ENCODE measurements around the gene PDE4D. TPM values are rescaled to one million over a fixed set of nuclear protein-coding genes. Genes with fewer than 3 reads are reported as not detected.

PDE4D gene
- total and polyA plus RNA-seq, 11 donors, result 5.2 to 68.3 (median 42.1) TPM

DNA sequence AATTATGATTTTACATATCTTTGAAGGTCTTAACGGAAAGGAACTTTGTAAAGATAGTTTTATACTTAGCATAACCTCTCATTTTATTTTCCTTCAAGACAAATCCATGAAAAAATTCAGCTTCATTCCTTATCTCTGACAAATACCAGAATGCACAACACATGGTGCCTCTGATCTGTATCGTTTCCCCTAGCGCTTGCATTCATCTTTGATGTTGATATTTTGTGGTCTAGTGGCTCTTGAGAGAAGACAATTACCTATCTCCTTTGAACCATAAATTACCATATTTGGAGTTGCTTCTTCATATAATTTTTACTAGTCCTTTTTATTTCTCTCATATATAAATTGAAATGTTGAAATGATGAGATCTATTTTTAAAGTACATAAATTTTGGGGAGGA is 551.3 kb downstream of the PDE4D start:
- no peak for DNase-seq
- WGBS, 4 donors, result 61 to 72% (median 68%) methylated on average over 3 of the region's 3 CpGs
- intact Hi-C loops (cut with DNase I), result no loop called here

DNA sequence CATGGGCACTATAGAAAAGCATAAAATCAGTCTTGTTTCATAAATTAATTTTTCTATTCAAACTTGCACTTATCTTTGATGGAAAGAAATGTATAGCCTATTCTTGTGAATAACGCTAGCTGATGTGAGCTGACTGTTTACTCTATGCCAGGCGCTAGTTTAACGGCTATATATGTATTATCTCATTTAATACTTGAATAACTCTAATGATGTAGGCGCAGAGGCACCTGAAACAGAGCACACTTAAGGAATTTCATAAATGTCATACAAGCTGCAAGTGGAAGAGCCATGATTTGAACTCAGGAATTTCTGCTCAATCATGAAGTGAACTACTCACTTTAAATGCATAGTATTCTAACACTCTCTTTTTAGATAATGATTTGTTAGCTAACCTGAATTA is 551.8 kb downstream of the PDE4D start:
- Histone ChIP-seq H3K9me3 (no peaks in the 10 kb centered on the region), H3K4me1 (peaks cover 0 to 11% (median 0%) of the 10 kb centered on the region in 12 donors), H3K27me3 (no peaks in the 10 kb centered on the region), H3K36me3 (no peaks in the 10 kb centered on the region), H3K27ac (no peak overlapping the region), H3K4me3 (no peak overlapping the region)
- no peak for ATAC-seq
- WGBS, 4 donors, result 92 to 97% (median 95%) methylated on average over 4 of the region's 4 CpGs
- intact Hi-C loops (cut with DNase I), result no loop called here
- TF ChIP-seq POLR2A (IDR thresholded peaks at IDR 0.05), result no peak
- TF ChIP-seq, protein P1, sequence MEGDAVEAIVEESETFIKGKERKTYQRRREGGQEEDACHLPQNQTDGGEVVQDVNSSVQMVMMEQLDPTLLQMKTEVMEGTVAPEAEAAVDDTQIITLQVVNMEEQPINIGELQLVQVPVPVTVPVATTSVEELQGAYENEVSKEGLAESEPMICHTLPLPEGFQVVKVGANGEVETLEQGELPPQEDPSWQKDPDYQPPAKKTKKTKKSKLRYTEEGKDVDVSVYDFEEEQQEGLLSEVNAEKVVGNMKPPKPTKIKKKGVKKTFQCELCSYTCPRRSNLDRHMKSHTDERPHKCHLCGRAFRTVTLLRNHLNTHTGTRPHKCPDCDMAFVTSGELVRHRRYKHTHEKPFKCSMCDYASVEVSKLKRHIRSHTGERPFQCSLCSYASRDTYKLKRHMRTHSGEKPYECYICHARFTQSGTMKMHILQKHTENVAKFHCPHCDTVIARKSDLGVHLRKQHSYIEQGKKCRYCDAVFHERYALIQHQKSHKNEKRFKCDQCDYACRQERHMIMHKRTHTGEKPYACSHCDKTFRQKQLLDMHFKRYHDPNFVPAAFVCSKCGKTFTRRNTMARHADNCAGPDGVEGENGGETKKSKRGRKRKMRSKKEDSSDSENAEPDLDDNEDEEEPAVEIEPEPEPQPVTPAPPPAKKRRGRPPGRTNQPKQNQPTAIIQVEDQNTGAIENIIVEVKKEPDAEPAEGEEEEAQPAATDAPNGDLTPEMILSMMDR (IDR thresholded peaks at IDR 0.05), result no peak
- DNase-seq, result no peak

More for the DNA sequence above, 551.3 kb downstream of the PDE4D start:
- H3K27me3 ChIP-seq, result no peaks in the 10 kb centered on the region
- H3K36me3 ChIP-seq, result no peaks in the 10 kb centered on the region
- no peak for ATAC-seq
- H3K4me1 ChIP-seq, result peaks cover 0 to 7% (median 0%) of the 10 kb centered on the region in 12 donors
- no peaks in the 10 kb centered on the region for H3K9me3 ChIP-seq
- H3K4me3 ChIP-seq, result no peak overlapping the region
- TF ChIP-seq, protein P1 (IDR thresholded peaks at IDR 0.05), result no peak
- TF ChIP-seq POLR2A (IDR thresholded peaks at IDR 0.05), result no peak
- no peak overlapping the region for H3K27ac ChIP-seq

DNA sequence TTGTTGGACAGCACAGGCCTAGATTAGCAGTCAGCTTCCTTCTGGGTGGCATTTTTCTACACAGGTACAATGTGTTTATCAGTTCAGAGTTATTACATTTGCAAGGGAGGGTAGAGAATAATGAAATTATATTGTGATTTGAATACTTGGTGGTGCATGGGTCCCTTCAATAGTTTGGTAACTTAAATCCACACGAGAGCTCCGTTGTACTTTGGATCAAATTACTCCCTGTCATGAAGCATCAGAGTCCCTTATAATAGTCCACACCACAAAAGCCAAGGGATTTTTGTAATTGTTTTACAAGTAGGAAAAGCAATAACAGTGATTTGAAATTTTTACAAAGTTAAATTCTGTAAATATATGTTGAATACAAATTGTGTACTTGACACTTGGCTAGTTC is 552.4 kb downstream of the PDE4D start:
- ATAC-seq, result no peak
- peaks cover 0 to 11% (median 0%) of the 10 kb centered on the region in 12 donors for H3K4me1 ChIP-seq

DNA sequence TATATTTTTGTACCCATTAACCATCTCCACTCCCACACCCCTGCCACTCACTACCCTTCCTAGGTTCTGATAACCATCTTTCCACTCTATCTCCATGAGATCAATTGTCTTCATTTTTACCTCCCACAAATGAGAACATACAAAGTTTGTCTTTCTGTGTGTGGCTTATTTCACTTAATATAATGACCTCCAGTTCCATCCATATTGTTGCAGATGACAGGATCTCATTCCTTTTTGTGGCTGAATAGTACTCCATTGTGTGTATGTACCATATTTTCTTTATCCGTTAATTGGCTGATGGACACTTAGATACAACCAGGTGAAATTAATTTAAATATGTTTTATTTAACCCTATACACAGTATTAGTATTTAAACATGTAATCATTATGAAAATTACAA is 552.9 kb downstream of the PDE4D start:
- Histone ChIP-seq H3K27me3 (no peaks in the 10 kb centered on the region), H3K9me3 (no peaks in the 10 kb centered on the region), H3K27ac (no peak overlapping the region), H3K4me3 (no peak overlapping the region), H3K4me1 (peaks cover 0 to 15% (median 4%) of the 10 kb centered on the region in 12 donors), H3K36me3 (no peaks in the 10 kb centered on the region)
- DNase-seq (no peak), ATAC-seq (no peak)
- TF ChIP-seq POLR2A (IDR thresholded peaks at IDR 0.05), result no peak
- TF ChIP-seq, protein P1 (IDR thresholded peaks at IDR 0.05), result no peak
- WGBS, 4 donors, result 0 to 98% (median 72%) methylated on average over 1 of the region's 1 CpG
- intact Hi-C loops (cut with DNase I), result no loop called here

More for the DNA sequence above, 552.4 kb downstream of the PDE4D start:
- H3K9me3 ChIP-seq, result no peaks in the 10 kb centered on the region
- H3K36me3 ChIP-seq, result no peaks in the 10 kb centered on the region
- H3K4me3 ChIP-seq, result no peak overlapping the region
- no peak overlapping the region for H3K27ac ChIP-seq
- intact Hi-C loops (cut with DNase I), result no loop called here
- no peak for DNase-seq
- no peak for TF ChIP-seq POLR2A (IDR thresholded peaks at IDR 0.05)
- TF ChIP-seq, protein P1 (IDR thresholded peaks at IDR 0.05), result no peak
- no peaks in the 10 kb centered on the region for H3K27me3 ChIP-seq
- 67 to 87% (median 75%) methylated on average over 2 of the region's 2 CpGs for WGBS, 4 donors

Measured in heart left ventricle (tissue), 16 donors.